H1 (cell line): ENCODE results near the gene ADAMTS1.

Experiments
- CHD2 ChIP-seq: IDR thresholded peaks from 2 replicates; pipeline ENCODE4 v1.6.1; 2012; ENCODE audit warnings: low read length, improper control_type of control experiment
- CTCF ChIP-seq, 3 experiments: IDR thresholded peaks; 1 replicate in 2 of 3; 2 replicates in 1 of 3; pipeline versions ENCODE4 v1.5.1 to v1.6.1; 2011; ENCODE audit warnings: low read length in 3 of 3, mild to moderate bottlenecking in 3 of 3, inconsistent platforms in 2 of 3, low read depth in 1 of 3, moderate library complexity in 1 of 3; ENCODE audit not compliant: insufficient read depth in 1 of 3; ENCODE audit errors: control extremely low read depth in 1 of 3
- PHF8 ChIP-seq: fragments of 200-600 bp; sonication (generic); conservative IDR thresholded peaks from 2 replicates; pipeline ENCODE4 v1.7.1; 2012; ENCODE audit warnings: low read depth, mild to moderate bottlenecking, inconsistent platforms, low read length, moderate library complexity
- POLR2A ChIP-seq, 2 experiments: IDR thresholded peaks; 1 replicate in 1 of 2; 2 replicates in 1 of 2; pipeline ENCODE4 v1.6.1; 2011; ENCODE audit warnings: low read depth in 2 of 2, low read length in 2 of 2, mild to moderate bottlenecking in 2 of 2; ENCODE audit errors: control extremely low read depth in 1 of 2
- POLR2AphosphoS5 ChIP-seq: IDR thresholded peaks from 2 replicates; pipeline ENCODE4 v1.6.1; 2011; ENCODE audit warnings: low read depth, low read length
- RAD21 ChIP-seq, 2 experiments: IDR thresholded peaks in 1 of 2; conservative IDR thresholded peaks in 1 of 2; 2 replicates each; pipeline ENCODE4 v1.6.1; 2011; ENCODE audit warnings: low read depth in 2 of 2, low read length in 2 of 2, improper control_type of control experiment in 1 of 2, inconsistent platforms in 1 of 2, mild to moderate bottlenecking in 1 of 2, moderate library complexity in 1 of 2
- TAF1 ChIP-seq: IDR thresholded peaks from 2 replicates; pipeline ENCODE4 v1.6.1; 2011; ENCODE audit warnings: mild to moderate bottlenecking, low read depth, low read length

- TF ChIP-seq CHD2 (no peak), POLR2A (IDR thresholded peaks at IDR 0.05; ENCODE audit: control extremely low read depth in 1 of 2, low read depth in 2 of 2, low read length in 2 of 2) (no peak), RAD21 (IDR thresholded peaks at IDR 0.05 in 1 of 2, conservative IDR thresholded peaks at IDR 0.05 in 1 of 2; ENCODE audit: low read depth in 2 of 2, low read length in 2 of 2) (no peak), PHF8 (no peak), POLR2AphosphoS5 (no peak), CTCF (IDR thresholded peaks at IDR 0.05; ENCODE audit: control extremely low read depth in 1 of 3, insufficient read depth in 1 of 3, low read depth in 1 of 3, low read length in 3 of 3) (no peak), TAF1 (no peak)
Measured at GRCh38 chr21:26800455-26800854, 44.8 kb downstream of the ADAMTS1 start.
